H9 (cell line): ENCODE data around the gene FBXW4. TPM values are rescaled to one million over a fixed set of nuclear protein-coding genes. Genes with fewer than 3 reads are reported as not detected.
A peak's percentile ranks its signal among the peaks of the same experiment; 100 is the strongest.

Experiments used
- DNase-seq: peaks from one replicate; pipeline ENCODE4 v3.0.0-alpha.2; 2017
- H2AFZ ChIP-seq: one replicate; pipeline ENCODE4 v1.6.1; 2013; ENCODE audit warnings: mild to moderate bottlenecking, low read length, control low read depth, moderate library complexity
- H2AK5ac ChIP-seq: 2 replicates; pipeline ENCODE4 v1.6.1; 2013; ENCODE audit warnings: low read length, control low read depth, mixed read lengths; ENCODE audit not compliant: insufficient read length
- H2BK120ac ChIP-seq: one replicate; pipeline ENCODE4 v1.6.1; 2013; ENCODE audit warnings: low read depth, mild to moderate bottlenecking, low read length, control low read depth, inconsistent platforms; ENCODE audit not compliant: poor library complexity, severe bottlenecking
- H2BK12ac ChIP-seq: 2 replicates; pipeline ENCODE4 v1.6.1; 2013; ENCODE audit warnings: low read length, control low read depth, mixed read lengths, low read depth; ENCODE audit not compliant: insufficient read length
- H2BK15ac ChIP-seq: 2 replicates; pipeline ENCODE4 v1.6.1; 2013; ENCODE audit warnings: low read depth, low read length, control low read depth
- H2BK20ac ChIP-seq: one replicate; pipeline ENCODE4 v1.6.1; 2013; ENCODE audit warnings: low read depth, mild to moderate bottlenecking, low read length, control low read depth, inconsistent platforms; ENCODE audit not compliant: poor library complexity, severe bottlenecking
- H2BK5ac ChIP-seq: 2 replicates; pipeline ENCODE4 v1.6.1; 2013; ENCODE audit warnings: low read length, control low read depth, mixed read lengths; ENCODE audit not compliant: insufficient read length
- H3K14ac ChIP-seq: 2 replicates; pipeline ENCODE4 v1.6.1; 2013; ENCODE audit warnings: low read length, control low read depth; ENCODE audit not compliant: insufficient read depth
- H3K18ac ChIP-seq: 2 replicates; pipeline ENCODE4 v1.6.1; 2013; ENCODE audit warnings: low read depth, mild to moderate bottlenecking, mixed read lengths, low read length, control low read depth; ENCODE audit not compliant: insufficient read length
- H3K23ac ChIP-seq: 2 replicates; pipeline ENCODE4 v1.6.1; 2013; ENCODE audit warnings: low read length, control low read depth, mixed read lengths, low read depth; ENCODE audit not compliant: insufficient read length
- H3K23me2 ChIP-seq: 2 replicates; pipeline ENCODE4 v1.6.1; 2013; ENCODE audit warnings: low read depth, mild to moderate bottlenecking, mixed read lengths, low read length, control low read depth; ENCODE audit not compliant: insufficient read length, poor library complexity, severe bottlenecking
- H3K27ac ChIP-seq: 2 replicates; pipeline ENCODE4 v1.5.1; 2013; ENCODE audit warnings: low read length, control low read depth, mixed read lengths, low read depth; ENCODE audit not compliant: insufficient read length
- H3K27me3 ChIP-seq: 2 replicates; pipeline ENCODE4 v1.6.1; 2013; ENCODE audit warnings: low read length, control low read depth, inconsistent platforms; ENCODE audit not compliant: insufficient read depth
- H3K4ac ChIP-seq: 2 replicates; pipeline ENCODE4 v1.6.1; 2013; ENCODE audit warnings: low read depth, mild to moderate bottlenecking, control low read depth, inconsistent platforms, low read length, moderate library complexity
- H3K4me1 ChIP-seq: 2 replicates; pipeline ENCODE4 v1.6.1; 2013; ENCODE audit warnings: low read length, control low read depth, inconsistent platforms; ENCODE audit not compliant: insufficient read depth
- H3K4me2 ChIP-seq: 2 replicates; pipeline ENCODE4 v1.6.1; 2013; ENCODE audit warnings: low read length, control low read depth, mixed read lengths; ENCODE audit not compliant: insufficient read length, insufficient read depth
- H3K56ac ChIP-seq: 2 replicates; pipeline ENCODE4 v1.6.1; 2013; ENCODE audit warnings: low read depth, mild to moderate bottlenecking, mixed read lengths, low read length, control low read depth; ENCODE audit not compliant: insufficient read length
- H3K79me1 ChIP-seq: 2 replicates; pipeline ENCODE4 v1.6.1; 2013; ENCODE audit warnings: low read depth, mild to moderate bottlenecking, moderate library complexity, low read length, control low read depth, inconsistent platforms; ENCODE audit not compliant: insufficient read depth, poor library complexity, severe bottlenecking
- H3K79me2 ChIP-seq: 2 replicates; pipeline ENCODE4 v1.6.1; 2013; ENCODE audit warnings: low read length, control low read depth, inconsistent platforms; ENCODE audit not compliant: insufficient read depth
- H3K9ac ChIP-seq: 2 replicates; pipeline ENCODE4 v1.6.1; 2013; ENCODE audit warnings: low read length, control low read depth, mixed read lengths; ENCODE audit not compliant: insufficient read length; ENCODE audit errors: extremely low read depth
- H3K9me3 ChIP-seq: one replicate; pipeline ENCODE4 v1.6.1; 2013; ENCODE audit warnings: low read depth, low read length, inconsistent platforms; ENCODE audit not compliant: control insufficient read depth
- H3T11ph ChIP-seq: one replicate; pipeline ENCODE4 v1.6.1; 2013; ENCODE audit warnings: mild to moderate bottlenecking, low read length, control low read depth, inconsistent platforms
- H4K20me1 ChIP-seq: one replicate; pipeline ENCODE4 v1.6.1; 2013; ENCODE audit not compliant: control insufficient read depth, insufficient read length, insufficient read depth
- H4K5ac ChIP-seq: 2 replicates; pipeline ENCODE4 v1.6.1; 2013; ENCODE audit warnings: low read depth, mild to moderate bottlenecking, mixed read lengths, low read length, control low read depth; ENCODE audit not compliant: insufficient read length
- H4K8ac ChIP-seq: replicated peaks from 2 replicates; pipeline ENCODE4 v1.6.1; 2013; ENCODE audit warnings: low read length, control low read depth, mixed read lengths, low read depth; ENCODE audit not compliant: insufficient read length
- H4K91ac ChIP-seq: 2 replicates; pipeline ENCODE4 v1.6.1; 2013; ENCODE audit warnings: low read depth, mild to moderate bottlenecking, moderate library complexity, mixed read lengths, low read length, control low read depth; ENCODE audit not compliant: insufficient read length
- H3K27ac Mint-ChIP-seq, 3 experiments: 2 replicates in 2 of 3; 3 replicates in 1 of 3; pipeline ENCODE4 v1.8.0; 2020 to 2021; ENCODE audit warnings: mixed read lengths in 3 of 3, mild to moderate bottlenecking in 1 of 3, moderate library complexity in 1 of 3
- H3K27me3 Mint-ChIP-seq: 2 replicates; pipeline ENCODE4 v1.8.0; 2021; ENCODE audit warnings: low read depth, mild to moderate bottlenecking, moderate library complexity, mixed read lengths
- H3K36me3 Mint-ChIP-seq, 3 experiments: 2 replicates in 2 of 3; 3 replicates in 1 of 3; pipeline ENCODE4 v1.8.0; 2020 to 2021; ENCODE audit warnings: low read depth in 3 of 3, mixed read lengths in 3 of 3; ENCODE audit not compliant: insufficient read depth in 1 of 3
- H3K4me1 Mint-ChIP-seq, 2 experiments: 2 replicates each; pipeline ENCODE4 v1.8.0; 2020; ENCODE audit warnings: mixed read lengths in 2 of 2
- H3K4me3 Mint-ChIP-seq, 2 experiments: 2 replicates in 1 of 2; 3 replicates in 1 of 2; pipeline ENCODE4 v1.8.0; 2020 to 2021; ENCODE audit warnings: mild to moderate bottlenecking in 2 of 2, mixed read lengths in 2 of 2, moderate library complexity in 1 of 2
- H3K9me3 Mint-ChIP-seq, 2 experiments: 2 replicates in 1 of 2; 3 replicates in 1 of 2; pipeline ENCODE4 v1.8.0; 2020; ENCODE audit warnings: mild to moderate bottlenecking in 2 of 2, mixed read lengths in 2 of 2, moderate library complexity in 1 of 2
- CTCF ChIP-seq: fragments of 200-600 bp; sonication (generic); conservative IDR thresholded peaks from 3 replicates; pipeline ENCODE4 v1.8.0; 2021; ENCODE audit warnings: antibody characterized with exemption, mild to moderate bottlenecking
- WGBS: extraction: QIAGEN DNeasy Blood & Tissue Kit; methylation state at CpG from one replicate; pipeline ENCODE4 v1.1.7; 2013; ENCODE audit warnings: missing lambda C conversion rate, low lambda C conversion rate, mixed read lengths; ENCODE audit not compliant: insufficient read length; ENCODE audit errors: extremely low coverage; 5-methylcytosine and 5-hydroxymethylcytosine counted together
- total RNA-seq: library from RNA; stranded (reverse); gene quantifications from 2 replicates; pipeline ENCODE4 v1.2.1, GENCODE V29; 2021

The FBXW4 gene
- total RNA-seq, 1 experiment from 2014 or later: 41.6 TPM

GRCh38 chr10:101602761-101603398 is 92.1 kb downstream of the FBXW4 start:
- Histone ChIP-seq H3K4me2 (no peak overlapping the region), H2BK120ac (no peak overlapping the region), H3K27me3 (no peaks in the 10 kb centered on the region), H4K20me1 (no peaks in the 10 kb centered on the region), H4K8ac (no peak overlapping the region), H3K14ac (no peak overlapping the region), H2BK12ac (no peak overlapping the region), H3K18ac (no peak overlapping the region), H2BK5ac (no peak overlapping the region), H2AK5ac (no peak overlapping the region), H3K56ac (no peak overlapping the region), H3K9ac (no peak overlapping the region), H3K79me2 (no peaks in the 10 kb centered on the region), H3K23me2 (no peaks in the 10 kb centered on the region), H3K4ac (no peak overlapping the region), H3K79me1 (no peaks in the 10 kb centered on the region), H3K23ac (no peak overlapping the region), H3T11ph (no peak overlapping the region), H2BK20ac (no peak overlapping the region), H2AFZ (no peak overlapping the region), H4K91ac (no peak overlapping the region), H3K27ac (no peak overlapping the region), H4K5ac (no peak overlapping the region), H3K4me1 (no peaks in the 10 kb centered on the region), H2BK15ac (no peak overlapping the region), H3K9me3 (no peaks in the 10 kb centered on the region)
- peak; percentile 100 for TF ChIP-seq CTCF
- Mint-ChIP-seq H3K27me3 (no peaks in the 10 kb centered on the region), H3K9me3 (no peaks in the 10 kb centered on the region; a peak in 1 of 5 replicates), H3K4me1 (peaks cover 21 to 35% of the 10 kb centered on the region in 2 experiments), H3K4me3 (no peak overlapping the region), H3K27ac (no peak overlapping the region), H3K36me3 (peaks cover 0 to 13% (median 11%) of the 10 kb centered on the region in 3 experiments; a peak in 6 of 7 replicates)
- peak; percentile 93 for DNase-seq
- WGBS: no CpG with 5 or more reads among the region's 6 CpGs
